ENCODE data around the gene C10orf67.
"Not testable (repeated sequence)": the region's sequence is repeated elsewhere in the genome, so short reads cannot be mapped to it uniquely, and the experiment has no call there.

C10orf67 gene

DNA sequence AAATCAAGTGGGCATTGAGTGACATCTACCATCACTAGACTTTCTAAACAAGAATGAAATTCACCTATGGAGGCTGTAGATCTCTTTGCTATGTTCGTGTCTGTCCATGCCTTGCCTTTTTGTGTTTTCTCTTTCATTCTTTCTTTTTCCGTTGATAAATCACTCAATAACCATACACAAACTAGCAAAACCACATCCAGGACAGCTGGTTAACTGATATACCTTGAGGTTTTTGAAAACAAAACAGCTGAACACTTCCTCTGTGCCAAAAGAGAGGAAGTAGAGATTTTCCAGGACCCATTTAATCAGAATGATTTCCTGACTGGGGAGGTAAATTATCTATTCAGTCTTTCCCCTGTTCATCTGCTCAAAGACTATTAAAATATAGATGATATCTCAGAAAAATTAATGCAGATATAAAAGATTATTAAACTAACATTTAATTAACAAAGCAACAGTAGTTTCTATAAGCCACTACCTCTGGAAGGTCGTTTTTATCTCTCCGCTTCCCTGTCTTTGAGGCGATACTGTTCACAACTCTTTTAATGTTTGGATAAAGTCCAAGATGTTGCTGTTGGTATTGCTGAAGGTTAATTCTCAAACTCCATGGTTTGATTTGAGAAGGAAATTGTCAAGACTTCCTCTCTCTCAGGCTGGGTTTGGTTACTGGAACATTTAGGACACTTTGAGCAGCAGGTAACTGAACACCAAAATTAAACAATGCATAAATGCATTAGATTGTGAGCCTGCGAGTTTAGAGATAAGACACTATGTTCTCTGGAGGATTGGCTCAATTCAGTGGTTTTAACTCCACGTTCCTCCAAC, 24.4 kb upstream of the C10orf67 start:
- peak overlapping the region; percentile 53 for H3K27ac Mint-ChIP-seq
- H3K36me3 Mint-ChIP-seq (ENCODE audit: low read depth), result no peaks in the 10 kb centered on the region
- H3K4me3 Mint-ChIP-seq, result peak overlapping the region; percentile 35
- H3K27me3 Mint-ChIP-seq, result no peaks in the 10 kb centered on the region
- no peaks in the 10 kb centered on the region for H3K9me3 Mint-ChIP-seq
- H3K4me1 Mint-ChIP-seq (ENCODE audit: low read depth), result peaks cover 76% of the 10 kb centered on the region

DNA sequence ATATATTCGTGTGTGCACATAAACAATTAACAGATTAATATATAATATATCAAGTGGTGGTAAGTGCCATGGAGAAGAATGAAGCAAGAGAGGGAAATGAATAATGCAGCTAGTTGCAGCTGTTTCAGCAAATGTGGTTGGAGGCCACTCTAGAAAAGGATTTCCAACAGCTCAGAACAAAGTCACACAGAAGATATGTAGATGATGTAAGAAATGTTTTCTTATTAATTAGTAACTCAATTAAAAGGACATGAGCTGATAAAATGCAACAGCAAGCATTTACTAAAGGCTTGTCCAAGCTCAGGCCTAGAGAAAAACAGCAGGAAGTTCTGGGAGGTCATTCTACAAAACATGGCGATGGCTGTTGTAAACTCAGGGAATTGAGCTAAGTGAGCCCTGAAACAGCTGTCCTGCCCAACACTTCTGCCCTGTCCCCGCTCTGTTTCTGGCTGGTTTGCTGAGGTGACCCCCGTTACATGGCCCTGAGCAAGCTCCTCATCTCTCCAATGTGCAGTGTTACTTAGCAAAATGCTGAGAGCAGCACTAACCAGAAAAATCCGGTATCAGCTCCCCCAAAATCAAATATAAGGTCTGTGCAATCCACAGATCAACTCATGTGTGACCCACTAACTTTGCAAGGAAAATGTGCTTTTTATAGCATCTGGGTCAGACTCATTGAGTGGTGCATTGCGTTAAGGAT, 23.4 kb upstream of the C10orf67 start:
- no peaks in the 10 kb centered on the region for H3K36me3 Mint-ChIP-seq (ENCODE audit: low read depth)
- H3K4me1 Mint-ChIP-seq (ENCODE audit: low read depth), result peaks cover 77% of the 10 kb centered on the region
- peak overlapping the region; percentile 36 for H3K27ac Mint-ChIP-seq
- no peaks in the 10 kb centered on the region for H3K9me3 Mint-ChIP-seq
- H3K4me3 Mint-ChIP-seq, result peak overlapping the region; percentile 22
- no peaks in the 10 kb centered on the region for H3K27me3 Mint-ChIP-seq

DNA sequence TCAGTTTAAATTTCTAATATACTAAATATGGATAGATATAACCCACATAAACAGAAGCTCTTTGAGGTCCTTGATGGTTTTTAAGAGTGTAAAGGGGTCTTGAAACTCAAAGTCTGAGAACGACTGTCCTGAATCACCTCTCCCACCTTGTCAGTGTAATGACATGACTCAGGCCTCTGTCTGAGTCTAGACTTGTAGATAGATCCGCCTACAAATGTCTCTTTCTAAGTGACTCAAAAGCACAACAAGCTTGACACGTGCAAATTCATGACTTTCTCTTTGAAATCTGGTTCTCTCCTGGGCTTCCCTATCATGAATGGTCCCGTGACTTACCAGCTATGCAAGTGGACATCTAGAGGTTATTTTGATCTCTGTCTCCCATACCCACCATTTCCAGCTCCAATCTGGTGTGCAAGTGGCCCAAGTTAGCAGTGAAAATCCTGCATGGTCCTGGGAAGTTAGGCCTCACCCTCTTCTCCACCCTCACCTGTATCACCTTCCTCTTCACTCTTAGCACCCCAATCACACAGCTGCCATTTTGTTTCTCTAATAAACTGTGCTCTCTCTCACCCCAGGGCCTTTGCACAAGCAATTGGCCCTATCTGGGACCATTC, 20.9 kb upstream of the C10orf67 start:
- H3K27me3 Mint-ChIP-seq; H3K4me3 Mint-ChIP-seq; H3K9me3 Mint-ChIP-seq; H3K36me3 Mint-ChIP-seq (ENCODE audit: low read depth): not testable (repeated sequence)
- Mint-ChIP-seq H3K27ac (peak overlapping the region; percentile 71), H3K4me1 (ENCODE audit: low read depth) (peaks cover 85% of the 10 kb centered on the region)

DNA sequence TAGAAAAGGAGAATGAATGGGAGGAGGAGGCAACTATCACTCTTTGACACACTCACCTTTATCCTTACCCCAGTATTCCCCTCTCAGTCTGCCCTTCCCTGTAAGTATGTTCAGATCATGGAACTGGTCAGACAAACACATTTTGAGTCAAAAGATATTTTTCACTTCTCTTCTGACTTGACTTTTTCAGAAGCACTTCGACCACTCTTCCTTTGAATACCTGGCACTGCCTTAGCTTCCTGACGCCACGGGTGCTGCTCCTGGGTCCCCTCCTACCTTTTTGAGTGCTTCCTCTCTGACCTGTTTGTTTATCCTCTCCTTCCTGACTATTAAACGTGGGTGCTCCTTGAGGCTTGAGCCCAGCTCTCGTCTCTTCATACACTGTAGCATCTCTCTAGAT, 19.8 kb upstream of the C10orf67 start:
- Mint-ChIP-seq H3K27me3 (no peaks in the 10 kb centered on the region), H3K36me3 (ENCODE audit: low read depth) (no peaks in the 10 kb centered on the region), H3K4me3 (peak overlapping the region; percentile 57), H3K4me1 (ENCODE audit: low read depth) (peaks cover 74% of the 10 kb centered on the region), H3K9me3 (peaks cover 4% of the 10 kb centered on the region), H3K27ac (peak overlapping the region; percentile 85)

DNA sequence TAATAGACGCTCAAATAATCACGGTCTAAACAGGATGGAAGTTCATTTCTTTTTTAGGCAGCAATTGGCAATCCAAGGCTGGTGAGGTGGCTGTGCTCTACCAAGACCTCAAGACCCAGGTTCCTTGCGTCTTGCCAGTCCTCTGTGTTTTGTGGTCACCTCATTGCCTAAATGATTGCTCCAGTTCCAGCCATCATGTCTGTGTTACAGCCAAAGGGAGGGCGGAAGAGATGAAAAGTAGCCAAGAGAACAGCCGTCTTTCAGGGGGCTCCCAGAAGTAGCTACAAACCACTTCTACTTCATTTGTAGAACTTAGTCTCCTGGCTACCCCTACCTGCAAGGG, 19.2 kb upstream of the C10orf67 start:
- Mint-ChIP-seq H3K27me3 (no peaks in the 10 kb centered on the region), H3K36me3 (ENCODE audit: low read depth) (no peaks in the 10 kb centered on the region), H3K27ac (peak overlapping the region; percentile 85), H3K4me3 (peak overlapping the region; percentile 57), H3K9me3 (peaks cover 4% of the 10 kb centered on the region), H3K4me1 (ENCODE audit: low read depth) (peaks cover 68% of the 10 kb centered on the region)

DNA sequence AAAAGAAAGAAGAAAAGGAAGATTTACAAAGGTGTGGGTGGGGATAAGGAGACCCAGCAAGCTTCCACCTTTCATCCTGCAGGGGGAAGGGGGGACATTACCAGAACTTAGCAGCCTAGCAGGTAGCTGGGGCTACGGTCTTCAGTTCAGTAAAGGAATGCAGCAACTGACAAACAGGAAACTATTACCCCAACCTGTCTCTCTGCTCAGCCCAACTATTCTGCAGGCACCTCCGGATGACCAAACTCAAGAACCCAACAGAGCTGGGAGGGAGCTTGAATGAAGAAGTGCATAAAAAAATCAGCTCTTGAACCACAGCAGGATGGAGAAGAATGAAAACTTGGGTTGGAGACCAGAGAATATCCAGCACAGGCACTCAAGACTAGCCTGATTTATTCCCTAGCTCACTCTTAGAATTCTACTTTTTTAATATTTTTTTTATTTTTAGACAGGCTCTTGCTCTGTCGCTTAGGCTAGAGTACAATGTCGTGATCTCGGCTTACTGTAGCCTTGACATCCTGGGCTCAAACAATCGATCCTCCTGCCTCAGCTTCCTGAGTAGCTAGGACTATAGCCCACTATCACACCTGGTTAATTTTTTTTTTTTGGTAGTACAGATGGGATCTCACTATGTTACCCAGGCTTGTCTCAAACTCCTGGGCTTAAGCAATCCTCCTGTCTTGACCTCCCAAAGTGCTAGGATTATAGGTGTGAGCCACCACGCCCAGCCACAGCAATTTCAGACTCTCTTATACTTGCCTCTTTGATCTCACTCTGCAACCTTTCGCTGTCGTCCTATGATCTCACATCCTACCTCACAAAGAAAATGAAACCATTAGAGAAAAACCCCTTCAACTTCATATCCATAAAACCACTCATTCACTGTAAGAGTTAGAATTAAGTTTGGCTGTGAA, 18.5 kb upstream of the C10orf67 start:
- peaks cover 62% of the 10 kb centered on the region for H3K4me1 Mint-ChIP-seq (ENCODE audit: low read depth)
- H3K27ac Mint-ChIP-seq, result peak overlapping the region; percentile 85
- peaks cover 4% of the 10 kb centered on the region for H3K9me3 Mint-ChIP-seq
- no peaks in the 10 kb centered on the region for H3K27me3 Mint-ChIP-seq
- H3K36me3 Mint-ChIP-seq (ENCODE audit: low read depth), result no peaks in the 10 kb centered on the region
- peak overlapping the region; percentile 57 for H3K4me3 Mint-ChIP-seq

DNA sequence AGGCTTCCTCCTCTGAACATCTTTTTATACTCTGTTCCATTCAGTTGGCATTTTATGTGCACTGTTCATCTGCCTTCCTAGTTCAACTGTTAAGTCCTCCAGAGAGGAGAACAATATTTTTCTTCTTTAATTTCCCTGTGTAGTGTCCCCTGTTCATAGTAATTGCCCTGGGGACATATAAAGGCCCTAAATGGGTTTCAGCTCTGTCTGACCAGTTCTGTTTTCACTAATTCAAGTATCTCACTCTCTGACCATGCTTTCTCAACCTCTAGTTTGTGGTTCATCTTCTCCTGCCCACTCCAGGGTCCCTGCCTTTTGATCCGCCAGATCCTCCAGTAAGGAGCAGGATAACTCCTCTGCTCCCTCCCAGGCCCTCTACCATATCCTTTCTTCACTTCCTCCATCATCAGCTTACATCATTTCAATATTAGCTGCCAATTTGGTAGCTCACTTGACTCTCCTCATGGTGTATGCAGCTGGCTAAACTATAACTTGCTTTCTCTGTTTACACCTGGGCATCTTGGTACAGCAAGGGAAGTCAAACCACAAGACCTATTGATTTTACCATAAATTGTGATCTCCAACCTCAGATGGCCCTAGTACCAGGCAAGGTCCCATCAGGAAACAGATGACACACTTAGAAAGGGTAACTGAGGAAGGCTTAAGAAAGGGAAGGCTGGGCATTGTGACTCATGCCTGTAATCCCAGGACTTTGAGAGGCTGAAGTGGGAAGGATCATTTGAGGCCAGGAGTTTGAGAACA, 17.7 kb upstream of the C10orf67 start:
- Mint-ChIP-seq H3K4me3 (no peak overlapping the region), H3K27me3 (no peaks in the 10 kb centered on the region), H3K36me3 (ENCODE audit: low read depth) (no peaks in the 10 kb centered on the region), H3K27ac (peak overlapping the region; percentile 27), H3K4me1 (ENCODE audit: low read depth) (peaks cover 55% of the 10 kb centered on the region), H3K9me3 (peaks cover 4% of the 10 kb centered on the region)

DNA sequence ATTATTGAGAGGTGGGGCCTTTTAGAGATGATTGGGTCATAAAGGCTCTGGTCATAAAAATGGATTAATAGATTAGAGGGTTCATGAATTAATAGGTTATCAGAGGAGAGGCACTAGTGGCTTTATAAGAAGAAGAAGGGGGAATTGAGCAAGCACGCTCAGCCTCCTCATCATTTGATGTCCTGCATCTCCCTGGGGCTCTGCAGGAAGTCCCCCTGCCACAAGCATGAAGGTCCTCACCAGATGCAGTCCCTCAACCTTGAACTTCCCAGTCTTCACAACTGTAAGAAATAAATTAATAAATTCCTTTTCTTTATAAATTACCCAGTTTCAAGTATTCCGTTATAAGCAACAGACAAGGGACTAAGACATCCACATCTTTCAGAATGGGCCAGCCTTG, 17.1 kb upstream of the C10orf67 start:
- H3K27me3 Mint-ChIP-seq, result no peaks in the 10 kb centered on the region

DNA sequence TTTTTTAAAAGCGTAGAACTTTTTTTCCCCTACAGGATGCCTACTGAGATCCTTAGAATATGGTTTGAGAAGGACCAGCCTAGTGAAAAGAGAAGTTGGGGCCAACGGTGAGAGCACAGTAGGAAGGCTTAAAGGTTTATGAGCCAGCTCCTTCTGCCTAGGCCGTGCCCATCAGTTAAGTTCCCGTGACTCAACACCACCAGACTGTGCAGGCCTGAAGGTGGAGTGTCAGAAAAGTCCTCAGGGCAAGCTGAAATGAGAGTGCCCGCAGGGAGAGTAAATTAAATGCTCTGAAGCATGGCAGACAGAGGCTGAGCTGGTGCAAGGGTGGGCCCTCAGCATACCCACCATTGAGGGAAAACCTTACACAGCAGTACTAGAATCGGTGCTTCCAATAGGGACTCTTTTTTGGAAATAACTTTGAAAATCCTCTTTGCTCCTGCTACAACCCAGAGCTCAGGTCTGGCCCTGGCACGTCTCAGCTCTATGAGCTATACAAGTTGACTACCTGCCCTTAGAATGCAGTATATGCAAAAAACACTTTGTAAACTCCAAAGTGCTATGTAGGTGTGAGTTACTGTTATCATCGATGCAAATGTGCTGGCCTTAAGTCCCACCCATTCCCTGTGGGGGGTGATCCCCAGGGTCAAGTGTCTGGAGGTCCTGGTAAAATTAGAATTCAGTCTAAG, 15.2 kb upstream of the C10orf67 start:
- H3K27me3 Mint-ChIP-seq, result no peaks in the 10 kb centered on the region
- peaks cover 4% of the 10 kb centered on the region for H3K9me3 Mint-ChIP-seq
- H3K27ac Mint-ChIP-seq, result no peak overlapping the region
- no peaks in the 10 kb centered on the region for H3K36me3 Mint-ChIP-seq (ENCODE audit: low read depth)
- H3K4me1 Mint-ChIP-seq (ENCODE audit: low read depth), result peaks cover 34% of the 10 kb centered on the region
- no peak overlapping the region for H3K4me3 Mint-ChIP-seq

More for the DNA sequence above, 17.1 kb upstream of the C10orf67 start:
- H3K4me1 Mint-ChIP-seq (ENCODE audit: low read depth), result peaks cover 52% of the 10 kb centered on the region
- H3K4me3 Mint-ChIP-seq, result no peak overlapping the region
- H3K27ac Mint-ChIP-seq, result no peak overlapping the region
- no peaks in the 10 kb centered on the region for H3K36me3 Mint-ChIP-seq (ENCODE audit: low read depth)
- H3K9me3 Mint-ChIP-seq, result peaks cover 4% of the 10 kb centered on the region

DNA sequence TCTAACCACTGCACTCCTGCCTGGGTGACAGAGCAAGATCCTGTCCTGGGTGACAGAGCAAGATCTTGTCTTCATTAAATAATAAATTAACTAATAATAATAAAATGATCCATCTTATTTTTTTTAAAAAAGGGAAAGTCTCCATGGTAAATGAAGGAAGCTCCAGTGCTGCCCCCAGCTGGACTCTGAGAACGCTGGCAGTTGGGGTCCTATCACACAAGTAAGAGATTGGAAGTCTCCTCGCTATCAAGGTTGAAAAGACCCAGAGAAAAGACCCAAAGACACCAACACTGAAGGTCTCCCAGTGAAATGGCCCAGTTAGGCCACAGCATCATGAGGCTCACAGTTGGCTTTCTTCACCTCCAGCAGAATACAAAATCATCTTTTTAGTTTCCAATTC, 13.8 kb upstream of the C10orf67 start:
- Mint-ChIP-seq H3K4me1 (ENCODE audit: low read depth) (peaks cover 19% of the 10 kb centered on the region), H3K9me3 (peaks cover 4% of the 10 kb centered on the region), H3K27me3 (peaks cover 3% of the 10 kb centered on the region), H3K4me3 (no peak overlapping the region), H3K36me3 (ENCODE audit: low read depth) (no peaks in the 10 kb centered on the region), H3K27ac (no peak overlapping the region)

DNA sequence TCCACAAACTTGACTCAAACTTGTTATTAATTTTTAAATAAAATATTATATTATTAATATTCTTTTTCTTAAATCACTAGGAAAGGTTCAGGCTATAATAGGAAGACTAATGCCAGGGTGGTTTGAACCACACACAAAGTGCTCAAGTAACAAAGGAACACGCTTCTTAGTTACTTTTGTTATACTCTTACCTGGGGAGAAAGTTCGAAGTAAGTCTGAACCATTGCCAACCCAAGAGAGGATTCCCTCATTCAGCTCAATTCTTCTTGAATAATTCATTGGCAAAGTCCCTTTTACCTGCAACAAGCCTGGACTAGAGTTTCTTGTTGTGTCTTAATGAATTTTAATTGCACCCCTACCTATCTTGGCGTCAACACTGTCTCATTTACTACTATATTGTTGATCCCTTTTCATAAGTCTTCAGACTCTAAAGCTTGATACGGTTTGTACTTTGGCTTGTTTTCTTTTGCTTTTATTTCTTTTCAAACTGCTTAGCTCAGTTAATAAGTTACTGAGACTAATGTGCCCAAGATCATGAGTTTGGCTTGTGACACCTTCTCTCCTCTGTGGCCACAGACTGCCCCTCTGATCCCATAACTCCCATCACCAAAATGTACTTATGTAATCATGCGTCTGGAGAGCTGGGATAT, 10.2 kb upstream of the C10orf67 start:
- no peaks in the 10 kb centered on the region for H3K36me3 Mint-ChIP-seq (ENCODE audit: low read depth)
- H3K4me1 Mint-ChIP-seq (ENCODE audit: low read depth), result no peaks in the 10 kb centered on the region
- no peak overlapping the region for H3K27ac Mint-ChIP-seq
- no peaks in the 10 kb centered on the region for H3K9me3 Mint-ChIP-seq
- peaks cover 6% of the 10 kb centered on the region for H3K27me3 Mint-ChIP-seq
- no peak overlapping the region for H3K4me3 Mint-ChIP-seq

DNA sequence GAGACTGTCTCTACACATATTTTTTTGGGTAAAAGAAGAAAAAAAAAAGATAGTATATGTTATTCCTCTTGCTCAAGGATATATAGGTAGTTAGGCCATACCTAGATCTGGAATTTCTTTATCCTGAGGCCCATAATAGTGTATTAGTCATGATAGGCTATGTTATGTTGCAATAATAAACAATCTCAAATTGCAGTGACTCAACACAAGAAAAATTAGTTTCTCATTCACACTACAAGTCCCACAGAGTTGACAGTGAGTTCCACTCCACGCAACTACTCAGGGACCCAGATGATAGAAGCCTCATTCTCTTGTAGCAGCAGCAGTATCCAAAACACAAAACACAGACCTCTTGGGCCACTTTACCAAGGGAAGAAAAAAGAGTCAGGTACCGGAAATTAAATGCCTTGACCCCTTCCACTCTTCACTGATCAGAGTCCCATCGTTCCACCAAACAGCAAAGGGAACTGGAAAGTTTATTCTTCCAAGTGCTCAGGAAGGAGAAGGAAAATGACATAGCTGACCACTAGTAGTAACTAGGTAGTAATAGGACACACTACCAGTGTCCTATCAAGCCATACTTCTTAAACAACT, 7.4 kb upstream of the C10orf67 start:
- Mint-ChIP-seq H3K4me1 (ENCODE audit: low read depth) (no peaks in the 10 kb centered on the region), H3K36me3 (ENCODE audit: low read depth) (no peaks in the 10 kb centered on the region), H3K27ac (no peak overlapping the region), H3K27me3 (peaks cover 10% of the 10 kb centered on the region), H3K9me3 (no peaks in the 10 kb centered on the region), H3K4me3 (no peak overlapping the region)

DNA sequence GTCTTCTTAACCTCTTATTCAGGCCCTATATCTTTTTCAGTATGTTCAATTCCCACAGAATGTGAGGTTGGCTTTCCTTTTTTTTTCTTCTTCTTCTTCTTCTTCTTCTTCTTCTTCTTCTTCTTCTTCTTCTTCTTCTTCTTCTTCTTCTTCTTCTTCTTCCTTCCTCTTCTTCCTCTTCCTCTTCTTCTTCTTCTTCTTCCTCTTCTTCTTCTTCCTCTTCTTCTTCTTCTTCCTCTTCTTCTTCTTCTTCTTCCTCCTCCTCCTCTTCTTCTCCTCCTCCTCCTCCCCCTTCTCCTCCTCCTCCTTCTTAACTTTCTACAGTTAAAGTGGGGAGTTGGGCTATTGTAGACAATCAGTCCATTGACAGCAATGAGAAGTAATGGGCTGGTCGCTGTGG, 6.1 kb upstream of the C10orf67 start:
- H3K4me3 Mint-ChIP-seq; H3K4me1 Mint-ChIP-seq (ENCODE audit: low read depth); H3K36me3 Mint-ChIP-seq (ENCODE audit: low read depth): not testable (repeated sequence)

More for the DNA sequence above, 6.1 kb upstream of the C10orf67 start:
- H3K9me3 Mint-ChIP-seq, H3K27ac Mint-ChIP-seq: not testable (repeated sequence)
- H3K27me3 Mint-ChIP-seq, result peaks cover 10% of the 10 kb centered on the region

Measured in stimulated activated naive CD8-positive, alpha-beta T cell treated with anti-CD3 and anti-CD28 coated beads, Interleukin-15, Interleukin-2, amounts not matched to agents 100 ng/mL and 50 ng/mL, for 24 hours (primary cell).